NCI-H2107 (cell line): Measurements from ENCODE around the gene AQP2.
"Not testable (repeated sequence)": the region's sequence is repeated elsewhere in the genome, so short reads cannot be mapped to it uniquely, and the experiment has no call there.

Experiments
- DNase-seq: peaks from one replicate; lab custom pipeline; 2025; lab: John Stamatoyannopoulos, UW

AQP2 gene

DNA sequence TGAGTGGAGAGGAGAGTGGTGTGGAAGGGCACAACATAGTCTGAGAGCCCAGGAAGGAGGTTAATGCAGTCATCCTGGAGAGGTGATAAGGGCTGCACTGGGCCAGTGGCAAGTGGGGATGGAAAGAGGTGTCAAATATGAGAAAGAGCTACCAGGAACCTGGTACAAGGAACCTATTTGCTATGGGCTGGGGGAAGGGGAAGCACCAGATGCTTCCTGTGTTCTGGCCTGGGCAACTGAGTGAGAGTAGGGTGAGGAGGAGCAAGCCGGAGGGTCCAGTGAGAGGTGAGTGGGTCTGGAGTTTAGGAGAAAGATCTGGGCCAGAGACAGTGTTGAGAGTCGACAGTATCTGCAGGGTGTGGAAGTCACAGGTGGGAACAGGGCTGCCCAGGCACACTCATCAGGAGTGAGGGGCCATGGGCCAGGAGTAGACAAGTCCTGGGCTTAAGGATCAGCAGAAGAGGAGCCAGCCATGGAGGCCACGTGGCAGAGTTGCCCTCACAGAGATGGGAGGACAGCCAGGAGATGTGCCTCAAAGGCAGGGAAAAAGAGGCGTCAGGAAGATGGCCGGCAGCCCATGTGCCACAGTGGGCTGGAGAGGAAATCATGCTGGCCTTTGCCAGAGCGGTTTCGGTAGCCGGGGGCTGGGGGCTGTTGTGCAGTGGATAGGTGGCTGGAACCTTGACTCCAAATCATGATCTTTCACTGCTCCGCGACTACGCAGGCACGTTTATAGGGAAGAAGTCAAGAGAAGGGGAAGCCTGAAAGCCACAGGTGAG, 19.3 kb downstream of the AQP2 start:
- no peak for DNase-seq

DNA sequence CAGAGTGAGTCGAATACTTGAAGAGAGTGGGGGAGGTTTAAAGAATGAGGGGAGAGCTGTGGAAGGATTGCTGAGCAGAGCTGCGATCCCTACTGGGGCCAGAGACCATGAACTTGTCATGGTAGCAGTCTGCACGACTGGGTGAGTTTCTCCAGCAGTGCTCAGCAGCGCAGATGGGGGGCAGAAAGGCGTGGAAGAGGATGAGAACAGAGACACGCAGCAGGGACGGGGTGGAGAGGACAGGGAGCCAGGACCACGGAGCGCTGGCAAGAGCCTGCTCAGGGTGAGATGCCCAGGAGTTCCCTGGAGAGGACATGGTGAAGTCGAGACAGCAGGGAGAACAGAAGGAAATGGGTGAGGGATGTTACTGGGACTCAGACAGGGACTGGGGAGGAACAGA, 20.1 kb downstream of the AQP2 start:
- no peak for DNase-seq

DNA sequence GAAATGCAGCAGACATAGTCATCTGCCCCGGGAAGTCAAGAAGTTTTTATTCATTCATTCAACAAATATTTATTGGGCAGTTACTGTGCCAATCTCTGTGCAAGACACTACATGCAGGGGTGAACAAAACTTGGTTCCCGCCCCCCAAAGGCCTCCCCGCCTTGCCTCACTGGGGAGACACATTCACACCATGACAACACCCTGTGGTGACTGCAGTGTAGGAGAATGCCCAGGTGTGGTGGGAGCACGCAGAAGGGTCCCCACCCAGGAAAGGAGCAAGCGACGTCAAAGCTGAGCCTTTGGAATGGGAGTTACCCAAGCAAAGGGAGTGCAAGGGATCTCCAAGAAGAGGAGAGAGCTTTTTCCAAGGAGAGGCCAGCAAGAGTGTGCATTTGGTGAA, 20.6 kb downstream of the AQP2 start:
- no peak for DNase-seq

DNA sequence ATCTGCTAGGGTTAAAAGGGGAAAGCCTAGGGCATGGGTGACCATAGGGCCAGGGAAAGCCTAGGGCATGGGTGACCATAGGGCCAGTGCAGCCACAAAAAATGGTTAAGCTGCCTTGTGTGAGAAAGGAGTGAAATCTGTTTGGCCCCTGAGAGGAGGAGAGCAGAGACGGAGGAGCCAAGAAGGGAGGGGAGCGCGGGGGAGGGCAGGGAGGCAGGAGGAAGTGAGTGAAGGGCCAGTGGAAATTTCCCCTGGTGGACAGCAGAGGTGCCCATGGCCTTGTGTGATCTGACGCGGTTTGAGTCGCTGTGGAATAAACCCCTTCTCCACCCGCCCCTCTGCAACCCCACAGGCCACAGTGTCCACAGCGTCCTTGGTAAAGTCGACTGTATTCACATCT, 21.6 kb downstream of the AQP2 start:
- no peak for DNase-seq

DNA sequence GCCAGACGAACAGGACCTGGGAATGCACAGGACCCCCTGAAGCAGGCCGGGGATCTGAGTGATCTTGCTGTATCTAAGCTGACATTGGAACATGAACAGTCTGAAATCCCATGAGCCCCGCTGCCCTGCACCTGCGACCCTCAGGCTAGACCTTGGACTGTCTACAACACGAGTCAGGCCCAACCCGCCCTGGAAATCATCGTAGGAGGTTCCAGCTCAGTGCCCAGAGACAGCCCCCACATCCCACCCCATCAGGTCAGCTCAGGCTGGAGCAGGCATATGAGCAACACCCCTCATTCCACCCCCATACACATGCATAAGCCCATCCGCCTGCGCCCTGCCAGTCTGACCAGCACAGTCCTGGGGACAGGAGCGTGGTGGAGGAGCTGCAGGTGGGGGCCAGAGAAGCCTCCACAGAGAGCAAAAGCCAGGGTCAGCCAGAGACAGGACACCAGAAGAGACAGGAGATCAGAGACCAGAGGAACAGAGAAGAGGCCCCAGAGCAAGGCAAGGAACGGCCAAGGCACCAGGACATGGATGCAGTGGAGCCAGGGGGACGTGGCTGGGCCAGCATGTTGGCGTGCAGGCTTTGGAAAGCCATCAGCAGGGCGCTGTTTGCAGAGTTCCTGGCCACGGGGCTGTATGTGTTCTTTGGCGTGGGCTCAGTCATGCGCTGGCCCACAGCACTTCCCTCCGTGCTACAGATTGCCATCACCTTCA, 22.3 kb downstream of the AQP2 start, which contains the start of gene AQP6:
Gene AQP6 (plus strand): TSS at position 307 of the 720 bp plus-strand sequence. CDS start 227 bp downstream, at position 534.
- no peak for DNase-seq

DNA sequence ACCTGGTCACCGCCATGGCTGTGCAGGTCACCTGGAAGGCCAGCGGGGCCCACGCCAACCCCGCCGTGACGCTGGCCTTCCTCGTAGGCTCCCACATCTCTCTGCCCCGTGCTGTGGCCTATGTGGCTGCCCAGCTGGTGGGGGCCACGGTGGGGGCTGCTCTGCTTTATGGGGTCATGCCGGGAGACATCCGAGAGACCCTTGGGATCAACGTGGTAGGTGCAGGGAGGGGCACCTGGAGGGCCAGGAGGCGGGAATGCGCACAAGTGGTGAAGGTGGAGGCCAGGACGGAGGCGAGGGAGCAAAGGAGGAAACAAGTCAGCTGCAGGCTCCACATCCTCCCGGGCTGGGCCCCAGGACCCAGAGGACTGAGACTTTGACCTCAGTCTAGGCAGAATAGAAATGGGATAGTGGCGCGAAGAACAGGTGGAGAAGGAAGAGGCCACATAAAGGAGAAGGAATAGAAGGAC, 22.9 kb downstream of the AQP2 start:
- DNase-seq, result no peak

DNA sequence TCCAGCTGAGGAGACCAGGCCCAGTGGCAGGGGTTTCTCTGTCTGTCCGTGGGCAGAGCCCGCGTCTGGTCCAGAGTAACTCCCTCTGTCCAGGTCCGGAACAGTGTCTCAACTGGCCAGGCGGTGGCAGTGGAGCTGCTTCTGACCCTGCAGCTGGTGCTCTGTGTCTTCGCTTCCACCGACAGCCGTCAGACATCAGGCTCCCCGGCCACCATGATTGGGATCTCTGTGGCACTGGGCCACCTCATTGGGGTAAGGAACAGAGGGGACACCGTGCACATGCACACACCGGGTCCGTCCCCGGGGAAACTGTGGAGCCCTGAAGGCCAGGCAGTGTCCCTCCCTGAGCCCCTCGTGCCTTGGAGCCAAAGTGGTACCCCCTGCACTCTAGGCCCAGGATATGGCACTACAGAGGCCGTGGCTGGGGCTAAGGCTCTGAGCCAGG, 23.7 kb downstream of the AQP2 start:
- no peak for DNase-seq

DNA sequence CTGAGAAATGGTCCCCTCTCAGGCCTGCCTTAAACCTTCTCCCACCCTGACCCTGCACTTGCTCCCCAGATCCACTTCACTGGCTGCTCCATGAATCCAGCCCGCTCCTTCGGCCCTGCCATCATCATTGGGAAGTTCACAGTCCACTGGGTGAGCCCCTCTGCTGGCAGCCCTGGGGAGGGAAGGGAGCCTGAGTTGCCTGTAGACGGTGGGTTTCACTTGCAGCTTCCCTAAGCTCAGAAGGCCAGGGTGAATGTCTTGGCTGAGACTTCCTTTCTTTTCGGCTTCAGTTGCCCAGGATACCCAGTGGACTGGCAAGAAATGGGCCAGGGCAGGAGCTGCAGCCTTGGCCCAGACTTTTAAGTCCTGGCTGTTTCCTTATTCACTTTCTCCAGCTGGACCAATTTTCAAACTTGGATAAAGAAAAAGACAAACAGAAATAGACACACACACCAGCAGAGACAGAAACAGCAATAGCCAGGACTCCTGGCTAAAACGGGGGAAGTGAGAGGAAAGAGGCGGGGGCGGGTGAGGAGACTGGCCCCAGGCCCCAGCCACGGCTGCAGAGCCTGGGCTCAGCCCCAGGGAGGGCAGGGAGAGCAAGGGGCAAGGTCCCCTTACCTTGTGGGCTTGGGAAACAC, 24.3 kb downstream of the AQP2 start:
- no peak for DNase-seq

DNA sequence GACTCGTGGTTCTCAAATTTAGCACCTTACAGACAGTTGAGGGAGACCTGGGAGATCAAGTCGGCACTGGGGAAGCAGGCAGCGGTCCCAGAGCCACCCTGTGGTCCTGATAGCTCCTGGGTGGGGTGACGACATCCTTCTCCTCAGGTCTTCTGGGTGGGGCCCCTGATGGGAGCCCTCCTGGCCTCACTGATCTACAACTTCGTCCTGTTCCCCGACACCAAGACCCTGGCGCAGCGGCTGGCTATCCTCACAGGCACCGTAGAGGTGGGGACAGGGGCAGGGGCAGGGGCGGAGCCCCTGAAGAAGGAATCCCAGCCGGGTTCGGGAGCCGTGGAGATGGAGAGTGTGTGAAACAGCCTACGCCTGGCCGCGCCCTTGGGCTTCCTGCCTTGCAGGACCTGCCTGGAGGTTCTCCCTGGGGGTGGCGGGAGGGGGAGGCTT, 24.8 kb downstream of the AQP2 start:
- no peak for DNase-seq

DNA sequence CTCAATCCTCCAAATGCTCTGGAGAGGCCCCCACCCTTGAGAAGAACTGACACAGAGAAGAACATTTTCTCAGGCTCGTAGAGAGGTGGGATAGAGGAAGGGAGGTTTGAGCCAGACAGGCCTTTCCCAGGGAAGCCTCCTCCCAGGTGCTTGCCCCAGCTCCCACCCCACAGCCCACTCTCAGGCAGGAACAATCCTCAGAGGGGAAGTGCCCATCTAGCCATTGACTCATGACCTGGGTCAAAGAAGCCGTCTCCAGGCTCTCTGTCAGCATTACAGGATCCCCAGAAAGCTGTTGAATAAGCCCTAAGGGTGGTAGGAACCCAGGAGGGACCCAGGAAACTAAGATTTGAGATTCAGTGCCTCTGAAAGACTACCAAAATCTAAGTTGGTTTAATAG, 26.0 kb downstream of the AQP2 start:
- DNase-seq, result no peak

DNA sequence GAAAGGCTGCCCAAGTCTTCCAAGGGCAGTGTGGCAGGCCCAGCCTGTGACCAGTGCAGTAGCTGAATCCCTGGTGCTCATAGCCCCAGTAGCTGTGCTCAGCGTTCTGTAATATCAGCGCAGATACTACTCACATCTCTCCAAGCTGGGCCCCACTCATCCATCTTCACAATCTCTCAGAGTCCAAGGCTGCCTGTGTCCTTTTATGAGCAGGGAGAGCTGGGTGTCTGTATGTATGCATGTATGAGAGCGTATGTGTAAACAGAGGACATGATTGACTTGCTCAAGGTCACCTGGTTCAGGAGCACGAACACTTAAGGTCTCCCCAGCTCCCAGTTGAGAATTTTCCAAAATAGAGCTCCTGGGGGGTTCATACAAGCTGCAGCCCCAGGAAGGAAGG, 27.6 kb downstream of the AQP2 start:
- no peak for DNase-seq

DNA sequence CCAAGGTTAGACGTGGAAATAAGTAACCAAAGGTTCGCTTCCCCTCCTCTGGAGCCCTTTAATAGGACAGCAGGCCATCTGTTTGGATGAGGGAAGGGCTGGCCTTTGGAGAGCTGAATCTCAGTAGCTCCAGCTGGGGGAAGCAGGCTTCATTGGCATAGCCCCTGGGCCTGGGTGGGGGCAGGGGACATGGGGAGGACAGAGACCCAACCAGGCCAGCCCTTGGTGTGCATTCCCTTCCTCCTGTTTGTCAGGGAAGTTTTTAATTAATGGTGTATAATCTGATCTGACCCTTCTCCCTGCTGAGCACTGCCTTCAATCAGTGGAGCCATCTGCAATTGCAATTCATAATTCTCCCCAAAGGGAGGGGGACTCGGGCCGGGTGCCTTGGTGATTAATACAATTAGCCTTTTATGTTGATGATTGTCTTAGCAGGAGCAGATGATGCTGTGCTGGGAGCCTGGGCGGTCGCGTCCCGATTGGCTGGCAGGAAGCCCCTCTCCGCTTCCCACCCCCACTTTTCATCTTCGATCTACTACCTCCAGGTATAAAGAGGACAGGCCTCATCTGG, 28.6 kb downstream of the AQP2 start:
- DNase-seq, result no peak

DNA sequence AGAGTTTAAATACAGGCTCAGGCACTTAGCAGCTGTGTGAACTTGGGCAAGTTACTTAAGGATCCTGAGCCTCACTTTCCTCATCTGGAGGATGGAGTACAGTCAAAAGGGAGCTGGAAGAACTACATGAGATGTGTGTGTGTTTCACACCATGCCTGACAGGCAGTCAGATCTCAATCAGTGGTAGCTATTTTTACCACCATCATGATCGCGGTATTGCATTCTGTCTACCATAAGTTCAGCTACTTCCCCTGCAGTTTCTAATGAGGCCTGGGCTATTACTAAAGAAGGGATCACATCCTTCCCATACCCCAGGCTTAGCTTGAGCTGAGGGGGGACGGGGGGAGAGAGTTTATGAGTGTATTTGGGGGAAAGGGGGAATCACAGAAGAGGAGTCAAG, 29.3 kb downstream of the AQP2 start:
- no peak for DNase-seq

DNA sequence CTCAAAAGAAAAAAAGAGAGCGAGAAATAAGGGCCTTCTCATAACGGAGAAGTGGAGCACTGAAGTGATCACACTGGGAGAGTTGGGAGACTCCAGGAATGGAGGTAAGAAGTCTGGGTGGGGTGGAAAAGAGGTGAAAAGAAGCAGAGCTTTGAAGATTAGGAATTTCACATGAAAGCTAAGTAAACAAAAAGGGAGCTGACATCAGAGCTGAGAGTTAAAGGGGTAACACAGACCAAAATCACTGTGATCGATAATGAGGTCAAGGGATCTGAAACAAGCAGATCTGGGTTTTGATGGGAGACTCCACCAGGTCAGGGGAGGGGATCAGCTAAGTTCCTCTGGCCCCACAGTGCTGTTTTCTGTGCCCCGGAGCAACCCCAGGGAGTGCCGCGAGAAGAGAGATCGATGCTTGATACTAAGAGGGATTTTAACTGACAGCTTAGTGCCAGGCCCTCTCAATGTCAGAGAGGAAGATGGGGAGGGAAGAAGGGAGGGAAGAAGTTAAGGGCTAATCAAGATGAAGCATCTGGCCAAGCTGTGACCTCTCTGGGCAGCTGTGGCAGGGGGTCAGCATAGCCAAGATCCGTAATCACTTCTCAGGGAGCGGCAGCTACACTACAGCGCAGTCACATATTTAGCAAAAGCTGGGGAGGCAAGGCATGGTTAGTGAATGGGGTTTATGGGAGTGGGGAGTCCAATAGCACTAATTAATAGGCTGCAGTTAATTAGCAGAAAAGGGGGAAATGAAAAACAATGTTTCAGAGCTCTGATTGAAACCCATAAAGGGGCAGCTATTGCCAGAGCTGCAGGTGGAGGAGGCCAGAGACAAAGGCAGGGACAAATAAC, 30.2 kb downstream of the AQP2 start:
- DNase-seq, result no peak

DNA sequence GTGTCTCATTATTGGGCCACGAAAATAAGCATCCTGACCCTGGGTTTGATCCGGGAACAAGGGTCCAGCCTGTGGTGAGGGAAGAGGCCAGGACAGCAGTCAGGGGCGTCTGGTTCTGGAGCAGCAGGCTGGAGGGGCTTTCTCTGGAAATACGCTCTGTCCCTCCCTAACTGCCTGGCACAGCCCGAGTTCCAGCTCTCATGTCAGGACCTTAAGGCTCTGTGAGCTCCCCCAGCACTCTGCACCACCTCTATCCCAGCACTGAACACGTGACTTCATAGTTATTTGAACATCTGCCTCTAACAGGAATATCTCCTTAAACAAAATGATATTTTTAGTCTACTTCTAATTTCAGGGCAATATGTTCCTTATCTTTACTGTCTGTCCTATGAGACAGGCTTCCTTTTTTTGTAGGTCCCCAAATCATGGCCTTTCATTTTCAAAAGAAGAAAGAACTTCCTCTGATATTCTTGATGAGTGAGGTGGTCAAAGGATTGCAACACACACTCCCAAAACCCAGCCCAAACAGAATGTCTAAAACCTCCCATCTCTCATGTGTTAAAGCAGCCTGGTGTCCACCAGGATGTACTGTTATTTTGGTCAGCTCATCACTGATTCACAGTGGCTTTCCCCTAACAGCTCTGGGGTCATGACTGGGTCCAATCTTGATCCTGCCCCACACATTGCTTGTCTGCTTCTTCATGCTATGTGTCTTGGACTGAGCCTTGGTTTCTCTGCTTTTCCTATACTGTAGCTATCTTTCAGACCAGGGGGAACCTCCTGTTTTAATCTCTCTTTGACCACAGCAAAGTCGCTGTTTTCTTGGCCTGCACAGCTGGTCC, 31.9 kb downstream of the AQP2 start:
- no peak for DNase-seq

DNA sequence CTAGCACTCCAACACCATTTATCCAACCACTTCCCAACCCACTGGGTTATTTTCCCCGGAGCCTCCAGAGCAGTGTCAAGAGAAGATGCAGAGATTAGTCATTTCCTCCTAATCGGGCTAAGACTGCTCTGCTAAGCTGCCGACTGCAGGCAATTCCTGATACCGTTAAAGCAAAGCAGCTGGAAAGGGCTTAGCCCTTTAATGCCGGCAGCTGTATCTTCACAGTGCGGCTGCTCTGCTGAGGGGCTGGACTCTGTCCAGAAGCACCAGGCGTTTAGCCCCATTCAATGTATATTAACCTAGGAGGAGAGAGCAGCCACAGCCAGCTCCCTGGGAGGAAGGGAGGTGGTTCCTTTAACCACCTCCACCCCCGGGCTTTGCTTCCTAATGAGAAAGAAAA, 33.4 kb downstream of the AQP2 start:
- DNase-seq, result no peak

DNA sequence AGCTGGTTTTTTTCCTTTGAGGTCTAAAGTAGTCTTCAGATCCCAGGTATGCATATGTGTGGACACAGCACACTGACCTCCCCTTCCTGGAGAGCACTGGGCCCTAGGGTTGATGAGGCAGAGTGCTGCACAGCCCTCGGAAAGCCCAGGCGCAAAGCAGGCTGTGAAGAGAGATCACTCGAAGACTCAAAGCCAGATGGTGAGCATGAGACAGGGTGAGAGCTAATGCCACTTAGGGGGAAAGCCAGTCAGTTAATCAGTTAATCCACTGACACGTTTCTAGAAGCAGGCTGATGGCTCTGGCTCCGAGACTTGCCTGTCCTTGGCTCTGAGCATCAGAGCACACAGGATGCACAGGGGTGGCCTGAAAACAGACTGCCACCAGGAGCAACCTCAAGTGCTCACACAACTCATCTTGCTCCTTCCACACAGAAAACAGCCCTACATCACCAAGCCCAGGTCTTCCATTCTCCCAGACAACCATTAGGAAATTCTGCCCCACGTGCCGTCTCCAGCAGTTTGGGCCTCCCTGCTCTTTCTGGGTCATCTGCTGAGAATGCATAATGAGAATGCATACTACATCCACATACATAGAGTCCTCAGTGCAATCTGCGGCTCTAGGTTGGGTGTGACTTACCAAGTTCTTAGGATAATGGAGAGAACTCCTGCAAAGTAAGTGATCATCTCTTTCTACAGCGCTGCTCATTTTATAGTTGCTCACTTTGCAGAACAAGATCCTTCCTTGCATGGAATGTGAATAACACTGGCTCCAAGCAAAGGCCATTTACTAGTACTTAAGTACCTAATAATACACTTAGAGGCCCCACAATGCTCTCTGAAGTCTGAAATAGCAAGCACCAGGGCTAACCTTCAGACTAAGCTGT, 34.2 kb downstream of the AQP2 start:
- DNase-seq, result no peak

DNA sequence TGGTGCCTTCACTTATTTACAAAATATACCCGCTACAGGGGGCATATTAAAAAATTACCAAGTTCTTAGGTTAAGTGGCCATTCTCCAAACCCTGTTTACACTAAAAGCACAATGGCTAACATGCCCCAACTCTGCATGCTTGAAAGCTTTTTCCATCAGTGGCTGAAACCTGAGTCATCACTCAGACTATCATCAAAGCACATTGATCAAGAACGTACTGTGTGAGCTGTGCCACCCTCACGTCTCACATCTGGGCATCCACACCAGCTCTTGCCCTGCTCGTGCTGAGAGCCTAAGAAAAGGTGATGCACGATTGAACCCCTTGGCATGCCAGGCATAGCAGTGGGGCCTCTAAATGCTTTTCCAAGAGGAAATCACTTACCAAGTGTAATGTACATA, 35.4 kb downstream of the AQP2 start:
- DNase-seq, result no peak

DNA sequence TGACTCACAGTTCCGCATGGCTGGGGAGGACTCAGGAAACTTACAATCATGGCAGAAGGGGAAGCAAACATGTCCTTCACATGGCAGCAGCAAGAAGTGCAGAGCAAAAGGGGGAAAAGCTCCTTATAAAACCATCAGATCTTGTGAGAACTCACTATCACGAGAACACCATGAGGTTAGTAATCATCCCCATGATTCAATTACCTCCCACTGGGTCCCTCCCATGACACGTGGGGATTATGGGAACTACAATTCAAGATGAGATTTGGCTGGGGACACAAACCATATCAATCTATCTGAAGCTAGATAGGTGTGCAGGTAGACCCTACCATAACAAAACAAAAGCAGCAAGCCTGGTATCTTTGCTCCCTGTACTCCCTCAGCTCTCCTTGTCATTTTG, 35.9 kb downstream of the AQP2 start:
- not testable (repeated sequence) for DNase-seq
